HepG2 (cell line): ENCODE measurements around the gene PANK1. TPM values are rescaled to one million over a fixed set of nuclear protein-coding genes. Genes with fewer than 3 reads are reported as not detected.

Experiments used
- ATAC-seq: fragments of 200-7000 bp; cut with Tn5 transposase; 3 replicates; pipeline ENCODE4 v1.9.1; 2020; ENCODE audit warnings: mild to moderate bottlenecking, moderate library complexity
- BruUV-seq: library from RNA; stranded (reverse); fragments of 400-500 nt; replicated peaks from 2 replicates; lab custom pipeline; 2021; lab: Mats Ljungman, UMichigan
- CTCF ChIA-PET: fragments of 300-600 bp; formaldehyde crosslinking; extraction: SDS; loops from one replicate; lab custom pipeline; 2021; ENCODE audit warnings: low total read pairs, inconsistent platforms, low intra/inter-chr PET ratio; lab: Yijun Ruan, JAX
- POLR2A ChIA-PET: fragments of 350-600 bp; sonication (Branson Sonifier 250); formaldehyde crosslinking; loops from one replicate; lab custom pipeline; 2020; ENCODE audit warnings: antibody characterized with exemption, inconsistent platforms; lab: Yijun Ruan, JAX
- DNase-seq: peaks from one replicate; pipeline ENCODE4 v3.0.0-alpha.2; 2015; ENCODE audit warnings: low spot score
- FAIRE-seq: peaks from 3 replicates; lab custom pipeline; 2011; peaks lifted over from hg19 to GRCh38; lab: Jason Lieb, UNC
- H2AFZ ChIP-seq: one replicate; pipeline ENCODE4 v1.6.1; 2011; ENCODE audit warnings: low read length, inconsistent platforms
- H3K27ac ChIP-seq: fragments of 300-600 bp; 3 replicates; pipeline ENCODE4 v1.8.0; 2011; ENCODE audit warnings: mixed run types, mild to moderate bottlenecking, mixed read lengths, low read length, inconsistent platforms; ENCODE audit not compliant: insufficient read depth; ENCODE audit errors: extremely low read length
- H3K27me3 ChIP-seq, 2 experiments: fragments of 200-600 bp in 1 of 2; 2 replicates in 1 of 2; 3 replicates in 1 of 2; pipeline versions ENCODE4 v1.6.0 to v1.8.0; 2011; ENCODE audit warnings: low read length in 2 of 2, mild to moderate bottlenecking in 2 of 2, moderate library complexity in 2 of 2, inconsistent platforms in 1 of 2; ENCODE audit not compliant: insufficient read depth in 2 of 2, control insufficient read depth in 1 of 2
- H3K36me3 ChIP-seq, 2 experiments: fragments of 200-600 bp in 1 of 2; replicated peaks in 1 of 2; 2 replicates in 1 of 2; 3 replicates in 1 of 2; pipeline versions ENCODE4 v1.5.1 to v1.8.0; 2011; ENCODE audit warnings: low read length in 2 of 2, inconsistent platforms in 1 of 2; ENCODE audit not compliant: insufficient read depth in 2 of 2, control insufficient read depth in 1 of 2
- H3K4me1 ChIP-seq: 2 replicates; pipeline ENCODE4 v1.5.1; 2012; ENCODE audit warnings: low read length, inconsistent platforms; ENCODE audit not compliant: insufficient read depth
- H3K4me2 ChIP-seq: 2 replicates; pipeline ENCODE4 v1.6.0; 2011; ENCODE audit warnings: low read depth, low read length, inconsistent platforms
- H3K4me3 ChIP-seq, 3 experiments: fragments of 200-600 bp in 1 of 3; sonication (generic), shearing (Covaris generic) in 1 of 3; replicated peaks in 1 of 3; 2 replicates each; pipeline ENCODE4 v1.5.1; 2011 to 2016; ENCODE audit warnings: low read length in 3 of 3, inconsistent platforms in 2 of 3, low read depth in 2 of 3, mild to moderate bottlenecking in 2 of 3, control low read depth in 1 of 3, mixed read lengths in 1 of 3; ENCODE audit not compliant: insufficient read depth in 1 of 3
- H3K79me2 ChIP-seq: one replicate; pipeline ENCODE4 v1.6.1; 2011; ENCODE audit warnings: low read length, inconsistent platforms; ENCODE audit not compliant: insufficient read depth
- H3K9ac ChIP-seq: 2 replicates; pipeline ENCODE4 v1.6.0; 2011; ENCODE audit warnings: mild to moderate bottlenecking, low read depth, low read length, inconsistent platforms; ENCODE audit not compliant: insufficient read depth
- H3K9me3 ChIP-seq: 2 replicates; pipeline ENCODE4 v1.5.1; 2012; ENCODE audit warnings: mild to moderate bottlenecking, low read length
- H4K20me1 ChIP-seq: 2 replicates; pipeline ENCODE4 v1.6.0; 2011; ENCODE audit warnings: inconsistent platforms, mild to moderate bottlenecking, low read length, moderate library complexity; ENCODE audit not compliant: insufficient read depth
- DMAP1 ChIP-seq: IDR thresholded peaks from 2 replicates; pipeline ENCODE4 v1.6.1; 2016
- SNAPC2 ChIP-seq: sonication (generic); formaldehyde crosslinking; IDR thresholded peaks from 2 replicates; pipeline ENCODE4 v1.8.1; 2022; ENCODE audit warnings: mild to moderate bottlenecking, missing genetic modification reagents
- WGBS: methylation state at CpG from one replicate; pipeline ENCODE4 v1.1.6; 2017; ENCODE audit warnings: low lambda C conversion rate; 5-methylcytosine and 5-hydroxymethylcytosine counted together
- in situ Hi-C: cut with HindIII; loops from 2 replicates; pipeline ENCODE4 v1.10.0; 2017; ENCODE audit warnings: low pct_unique_long_range_greater_than_20kb; ENCODE audit not compliant: extremely low pct_ligation_motif_present
- intact Hi-C: fragments of 100-400 bp; cut with micrococcal nuclease; formaldehyde crosslinking; loops from one replicate; pipeline ENCODE4 v1.10.0; 2022; ENCODE audit not compliant: unreplicated experiment
- polyA plus RNA-seq, 8 experiments: library from polyadenylated mRNA; depleted of rRNA in 3 of 8; stranded (reverse) in 7 of 8; unstranded in 1 of 8; fragments of >200 nt; fragmentation: Illumina TruSeq in 4 of 8; extraction: Trizol in 4 of 8; gene quantifications; 2 replicates each; pipeline versions ENCODE4 v1.2.1 to v1.2.3, GENCODE V29; 2011 to 2016; ENCODE audit warnings: low read depth in 4 of 8, missing spikeins in 1 of 8, mixed read lengths in 1 of 8; ENCODE audit not compliant: insufficient read depth in 1 of 8
- total RNA-seq, 5 experiments: library from RNA; depleted of rRNA; stranded (reverse); fragments of >200 nt; fragmentation: Illumina TruSeq; extraction: Trizol; gene quantifications; 2 replicates each; pipeline ENCODE4 v1.2.3, GENCODE V29; 2016; ENCODE audit warnings: low read depth in 1 of 5
- TF ChIP-seq, protein P1 (sequence below): sonication (generic); formaldehyde crosslinking; IDR thresholded peaks from 2 replicates; pipeline ENCODE4; 2020; ENCODE audit warnings: missing genetic modification reagents, mild to moderate bottlenecking, borderline replicate concordance
- TF ChIP-seq, protein P2 (sequence below): sonication (generic); formaldehyde crosslinking; IDR thresholded peaks from 2 replicates; pipeline ENCODE4 v1.4.0; 2020; ENCODE audit warnings: missing genetic modification reagents
- TF ChIP-seq, protein P3 (sequence below): IDR thresholded peaks from 2 replicates; pipeline ENCODE4 v1.6.1; 2016; ENCODE audit warnings: control low read depth

PANK1 gene
- total and polyA plus RNA-seq, 2 of the 13 experiments (the other 11 are each of a cell fraction or from before 2014, with no cell fraction given), result 18.2 to 33.3 TPM

DNA sequence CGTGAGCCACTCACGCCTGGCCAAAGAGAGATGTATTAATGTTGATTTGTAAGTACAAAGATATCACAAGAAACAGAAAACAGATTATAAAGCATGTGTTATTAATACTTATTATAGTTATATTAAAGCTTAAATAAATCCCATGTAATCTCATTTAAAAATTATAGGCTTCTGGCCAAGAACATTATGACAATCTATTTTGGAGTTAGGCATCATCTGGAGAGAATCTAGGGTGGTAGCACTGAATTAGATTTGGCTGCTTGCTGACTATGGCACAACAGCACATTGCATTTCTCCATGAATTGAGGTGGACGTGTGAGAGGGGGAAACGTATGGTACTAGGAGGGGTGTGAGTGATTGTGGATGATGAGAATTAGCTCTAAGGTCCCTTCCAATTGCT lies 92.8 kb downstream of the PANK1 start (continued):
- TF ChIP-seq, protein P1, sequence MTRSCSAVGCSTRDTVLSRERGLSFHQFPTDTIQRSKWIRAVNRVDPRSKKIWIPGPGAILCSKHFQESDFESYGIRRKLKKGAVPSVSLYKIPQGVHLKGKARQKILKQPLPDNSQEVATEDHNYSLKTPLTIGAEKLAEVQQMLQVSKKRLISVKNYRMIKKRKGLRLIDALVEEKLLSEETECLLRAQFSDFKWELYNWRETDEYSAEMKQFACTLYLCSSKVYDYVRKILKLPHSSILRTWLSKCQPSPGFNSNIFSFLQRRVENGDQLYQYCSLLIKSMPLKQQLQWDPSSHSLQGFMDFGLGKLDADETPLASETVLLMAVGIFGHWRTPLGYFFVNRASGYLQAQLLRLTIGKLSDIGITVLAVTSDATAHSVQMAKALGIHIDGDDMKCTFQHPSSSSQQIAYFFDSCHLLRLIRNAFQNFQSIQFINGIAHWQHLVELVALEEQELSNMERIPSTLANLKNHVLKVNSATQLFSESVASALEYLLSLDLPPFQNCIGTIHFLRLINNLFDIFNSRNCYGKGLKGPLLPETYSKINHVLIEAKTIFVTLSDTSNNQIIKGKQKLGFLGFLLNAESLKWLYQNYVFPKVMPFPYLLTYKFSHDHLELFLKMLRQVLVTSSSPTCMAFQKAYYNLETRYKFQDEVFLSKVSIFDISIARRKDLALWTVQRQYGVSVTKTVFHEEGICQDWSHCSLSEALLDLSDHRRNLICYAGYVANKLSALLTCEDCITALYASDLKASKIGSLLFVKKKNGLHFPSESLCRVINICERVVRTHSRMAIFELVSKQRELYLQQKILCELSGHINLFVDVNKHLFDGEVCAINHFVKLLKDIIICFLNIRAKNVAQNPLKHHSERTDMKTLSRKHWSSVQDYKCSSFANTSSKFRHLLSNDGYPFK (CRISPR knock-in tag), result no peak

DNA sequence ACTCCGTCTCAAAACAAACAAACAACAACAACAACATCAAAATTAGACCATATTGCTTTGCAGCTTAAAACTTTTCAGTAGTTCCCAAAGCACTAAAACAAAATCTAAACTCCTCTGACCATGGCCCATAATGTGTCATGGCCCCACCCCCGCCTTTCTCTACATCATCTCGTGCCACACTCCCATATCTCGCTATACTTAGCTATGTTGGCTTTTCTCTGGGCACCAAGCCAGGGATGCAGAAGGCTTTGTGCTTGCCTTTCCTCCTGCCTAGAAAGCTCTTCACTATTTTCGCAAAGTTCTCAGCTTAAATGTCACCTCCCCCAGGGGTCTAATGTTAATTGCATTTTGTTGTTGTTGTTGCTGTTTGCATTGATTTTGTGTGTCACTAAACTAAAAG lies 94.5 kb downstream of the PANK1 start:
- WGBS, result 41% methylated on average over 5 of the region's 5 CpGs
- Histone ChIP-seq H3K9ac (no peak overlapping the region), H3K4me2 (no peak overlapping the region), H3K36me3 (no peaks in the 10 kb centered on the region), H3K27ac (no peak overlapping the region), H3K4me1 (peaks cover 9% of the 10 kb centered on the region; the same call in 1 of the 2 replicates), H3K79me2 (no peaks in the 10 kb centered on the region), H3K4me3 (no peak overlapping the region), H4K20me1 (no peaks in the 10 kb centered on the region), H2AFZ (no peak overlapping the region), H3K27me3 (no peaks in the 10 kb centered on the region), H3K9me3 (no peaks in the 10 kb centered on the region)
- no peak for FAIRE-seq
- no peak for DNase-seq
- ChIA-PET POLR2A (no interaction called here), CTCF (no interaction called here)
- ATAC-seq, result no peak
- TF ChIP-seq DMAP1 (CRISPR knock-in tag) (no peak), SNAPC2 (no peak)
- BruUV-seq, result no TSS peak
- intact Hi-C loops (loop anchor here (10.0 kb wide), 1 partner anchor 526 kb away; no protein-coding TSS in a partner anchor), in situ Hi-C loops (no loop called here)

DNA sequence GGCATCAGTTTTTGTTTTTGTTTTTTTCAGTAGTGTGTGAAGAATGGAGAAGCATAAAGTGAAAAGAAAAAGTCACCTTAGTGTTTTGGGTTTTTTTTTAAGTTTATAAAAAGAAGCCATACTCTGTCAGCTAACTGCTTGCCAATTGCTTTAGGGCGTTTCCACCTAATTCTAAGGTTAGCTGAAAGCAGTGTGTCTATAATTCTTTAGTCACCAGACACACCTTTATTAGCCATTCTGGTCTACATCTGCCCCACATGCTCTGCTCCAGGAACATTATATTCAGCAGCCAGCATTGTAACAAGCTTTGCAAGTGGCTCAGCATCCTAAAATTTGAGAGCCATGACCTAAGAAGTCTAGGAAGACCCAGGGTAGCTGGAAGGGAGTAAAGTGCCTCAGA lies 95.5 kb downstream of the PANK1 start:
- no peak overlapping the region for H2AFZ ChIP-seq
- no peaks in the 10 kb centered on the region for H3K79me2 ChIP-seq
- peaks cover 3% of the 10 kb centered on the region; the same call in 1 of the 2 replicates for H3K4me1 ChIP-seq
- ATAC-seq, result no peak
- in situ Hi-C loops (no loop called here), intact Hi-C loops (loop anchor here (5.0 kb wide), 1 partner anchor 72 kb away; no protein-coding TSS in a partner anchor)
- no TSS peak for BruUV-seq
- H3K27me3 ChIP-seq, result no peaks in the 10 kb centered on the region
- 4% methylated on average over 1 of the region's 1 CpG for WGBS
- H3K36me3 ChIP-seq, result no peaks in the 10 kb centered on the region
- CTCF ChIA-PET, result no interaction called here
- H3K27ac ChIP-seq, result no peak overlapping the region
- H3K4me2 ChIP-seq, result no peak overlapping the region
- H3K9ac ChIP-seq, result no peak overlapping the region
- FAIRE-seq, result no peak
- DNase-seq, result no peak
- H3K4me3 ChIP-seq, result no peak overlapping the region
- H3K9me3 ChIP-seq, result no peaks in the 10 kb centered on the region
- TF ChIP-seq, protein P2, sequence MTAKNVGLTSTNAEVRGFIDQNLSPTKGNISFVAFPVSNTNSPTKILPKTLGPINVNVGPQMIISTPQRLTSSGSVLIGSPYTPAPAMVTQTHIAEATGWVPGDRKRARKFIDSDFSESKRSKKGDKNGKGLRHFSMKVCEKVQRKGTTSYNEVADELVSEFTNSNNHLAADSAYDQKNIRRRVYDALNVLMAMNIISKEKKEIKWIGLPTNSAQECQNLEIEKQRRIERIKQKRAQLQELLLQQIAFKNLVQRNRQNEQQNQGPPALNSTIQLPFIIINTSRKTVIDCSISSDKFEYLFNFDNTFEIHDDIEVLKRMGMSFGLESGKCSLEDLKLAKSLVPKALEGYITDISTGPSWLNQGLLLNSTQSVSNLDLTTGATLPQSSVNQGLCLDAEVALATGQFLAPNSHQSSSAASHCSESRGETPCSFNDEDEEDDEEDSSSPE (CRISPR knock-in tag), result no peak
- TF ChIP-seq, protein P3, sequence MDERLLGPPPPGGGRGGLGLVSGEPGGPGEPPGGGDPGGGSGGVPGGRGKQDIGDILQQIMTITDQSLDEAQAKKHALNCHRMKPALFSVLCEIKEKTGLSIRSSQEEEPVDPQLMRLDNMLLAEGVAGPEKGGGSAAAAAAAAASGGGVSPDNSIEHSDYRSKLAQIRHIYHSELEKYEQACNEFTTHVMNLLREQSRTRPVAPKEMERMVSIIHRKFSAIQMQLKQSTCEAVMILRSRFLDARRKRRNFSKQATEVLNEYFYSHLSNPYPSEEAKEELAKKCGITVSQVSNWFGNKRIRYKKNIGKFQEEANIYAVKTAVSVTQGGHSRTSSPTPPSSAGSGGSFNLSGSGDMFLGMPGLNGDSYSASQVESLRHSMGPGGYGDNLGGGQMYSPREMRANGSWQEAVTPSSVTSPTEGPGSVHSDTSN (CRISPR knock-in tag), result no peak
- POLR2A ChIA-PET, result no interaction called here
- no peaks in the 10 kb centered on the region for H4K20me1 ChIP-seq
